ENCODE data around the gene C14orf180.

The C14orf180 gene

DNA sequence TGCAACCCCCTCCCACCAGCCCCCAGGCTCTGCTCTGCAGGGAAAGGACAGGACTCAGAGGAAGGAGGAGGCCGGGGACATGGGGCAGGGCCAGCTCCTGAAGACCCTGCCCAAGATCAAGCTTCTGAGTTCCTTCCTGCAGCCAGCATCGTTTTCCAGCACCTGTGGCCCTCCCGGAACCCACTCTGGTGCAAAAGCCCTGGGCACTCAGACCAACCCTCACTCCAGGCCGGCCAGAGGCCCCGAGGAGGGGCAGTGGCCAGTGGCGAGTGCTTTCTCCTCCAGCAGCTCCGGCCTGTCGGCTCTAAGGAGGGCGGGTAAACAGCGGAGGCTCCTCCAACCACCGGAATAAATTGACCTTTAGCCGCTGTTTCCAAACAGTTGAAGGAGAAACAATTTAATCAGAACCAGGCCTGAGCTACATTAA lies 14.2 kb downstream of the C14orf180 start:
- DNase-seq (ENCODE audit: low read depth in 2 of 2), result no peak

DNA sequence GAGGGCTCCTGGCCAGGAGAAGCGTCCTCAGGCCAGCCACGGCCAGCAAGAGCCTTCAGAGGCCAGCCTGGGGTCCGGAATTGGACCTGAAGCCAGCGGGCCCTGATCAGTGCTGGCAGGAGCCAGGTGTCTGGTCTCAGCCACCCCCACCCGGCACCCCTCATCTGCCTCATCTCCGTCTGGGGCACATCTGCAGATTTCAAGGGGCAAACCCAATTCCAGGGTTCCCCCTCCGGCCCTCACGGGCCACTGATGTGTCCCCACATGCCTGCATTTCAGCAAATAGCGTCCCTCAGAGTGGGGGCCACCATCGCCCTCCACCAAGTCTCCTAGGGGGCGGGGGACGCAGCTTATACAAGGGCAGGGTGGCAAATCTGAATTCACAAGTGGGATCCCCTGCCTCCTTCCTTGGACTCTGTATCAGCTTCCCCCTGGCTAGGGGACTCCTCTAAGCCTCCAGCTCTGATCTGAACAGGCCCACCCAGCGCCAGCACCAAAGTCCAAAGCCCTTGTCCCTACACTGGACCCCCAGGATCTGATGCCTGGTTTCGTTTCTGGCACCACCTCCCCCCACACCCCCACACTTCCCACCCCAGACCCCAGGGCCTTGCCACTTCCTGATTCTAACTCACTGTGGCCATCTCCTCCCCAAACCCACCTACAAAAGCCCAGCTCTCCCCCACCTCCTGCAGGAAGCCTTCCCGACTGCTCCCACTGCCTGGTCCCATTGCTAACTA lies 14.9 kb downstream of the C14orf180 start:
- DNase-seq (ENCODE audit: low read depth in 2 of 2), result no peak

DNA sequence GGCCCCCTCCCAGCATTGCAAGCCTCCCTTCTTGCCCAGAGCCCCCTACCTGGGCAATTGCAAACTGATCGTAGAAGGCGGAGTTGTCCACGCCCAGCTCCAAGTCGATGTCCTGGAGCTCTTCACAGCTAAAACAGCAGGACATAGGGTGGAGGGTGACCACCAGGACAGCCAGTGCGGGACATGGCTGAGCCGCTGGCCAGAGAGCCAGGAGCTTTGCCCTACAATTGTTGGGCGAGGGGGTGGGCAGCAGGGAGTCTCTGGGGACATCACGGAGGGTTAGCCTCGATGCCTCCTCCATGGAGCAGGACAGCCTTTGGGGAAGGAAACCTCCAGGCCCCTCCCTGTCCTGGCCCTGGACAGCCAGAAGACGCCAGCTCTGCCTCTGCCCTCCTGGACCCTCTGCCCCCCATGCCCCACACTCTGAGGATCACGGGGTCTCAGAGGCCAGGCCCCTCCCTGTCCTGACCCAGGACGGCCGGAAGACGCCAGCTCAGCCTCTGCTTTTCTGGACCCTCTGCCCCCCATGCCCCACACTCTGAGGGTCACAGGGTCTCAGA lies 15.6 kb downstream of the C14orf180 start:
- no peak for DNase-seq (ENCODE audit: low read depth in 2 of 2)

DNA sequence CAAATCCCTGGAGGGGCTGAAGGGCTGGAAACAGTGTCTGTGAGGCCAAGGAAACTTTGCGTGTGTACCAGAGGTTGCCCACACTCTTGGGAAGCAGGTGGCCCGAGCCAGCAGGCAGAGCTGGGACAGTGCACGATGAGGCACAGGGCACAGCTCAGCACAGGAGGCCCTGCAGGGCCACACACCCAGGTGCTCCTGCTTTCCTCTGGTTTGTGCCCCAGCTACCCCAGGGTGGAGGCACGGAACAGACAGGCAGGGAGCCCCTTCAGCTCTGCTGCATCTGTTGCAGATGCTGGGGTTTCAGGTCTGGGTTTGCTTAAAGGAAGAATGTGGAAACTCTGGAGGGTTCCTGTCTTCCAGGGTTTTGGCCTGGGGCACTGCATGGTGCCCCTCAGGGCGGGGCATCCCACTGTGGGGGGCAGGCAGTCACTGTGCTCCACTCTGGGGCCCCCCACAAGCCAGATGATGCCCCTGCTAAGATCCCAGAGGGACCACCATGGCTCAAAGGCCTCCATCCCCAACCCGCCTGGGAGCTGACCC lies 16.4 kb downstream of the C14orf180 start:
- no peak for DNase-seq (ENCODE audit: low read depth in 2 of 2)

DNA sequence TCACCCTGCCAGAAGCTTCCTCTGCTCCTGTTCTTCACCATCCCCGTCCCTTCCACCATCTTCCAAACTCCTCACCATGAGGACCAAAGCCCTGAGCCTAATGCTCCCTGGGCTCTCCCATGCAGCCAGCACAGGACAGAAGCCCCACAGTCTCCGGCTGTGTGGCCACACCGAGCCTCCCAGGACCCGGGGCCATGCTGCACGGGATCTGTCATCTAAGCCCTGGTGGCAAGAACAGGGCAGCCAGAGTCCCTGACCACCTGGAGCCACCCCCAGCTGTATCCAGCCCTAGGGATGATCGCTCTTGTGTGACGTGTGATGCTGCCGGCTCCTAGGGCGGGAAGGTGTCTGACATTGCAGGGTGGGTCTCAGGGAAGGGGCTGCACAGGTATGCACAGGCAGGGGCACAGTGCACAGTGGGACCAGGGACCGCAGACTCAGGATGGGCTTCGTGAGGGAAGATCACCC lies 16.9 kb downstream of the C14orf180 start:
- DNase-seq (ENCODE audit: low read depth in 2 of 2), result no peak

DNA sequence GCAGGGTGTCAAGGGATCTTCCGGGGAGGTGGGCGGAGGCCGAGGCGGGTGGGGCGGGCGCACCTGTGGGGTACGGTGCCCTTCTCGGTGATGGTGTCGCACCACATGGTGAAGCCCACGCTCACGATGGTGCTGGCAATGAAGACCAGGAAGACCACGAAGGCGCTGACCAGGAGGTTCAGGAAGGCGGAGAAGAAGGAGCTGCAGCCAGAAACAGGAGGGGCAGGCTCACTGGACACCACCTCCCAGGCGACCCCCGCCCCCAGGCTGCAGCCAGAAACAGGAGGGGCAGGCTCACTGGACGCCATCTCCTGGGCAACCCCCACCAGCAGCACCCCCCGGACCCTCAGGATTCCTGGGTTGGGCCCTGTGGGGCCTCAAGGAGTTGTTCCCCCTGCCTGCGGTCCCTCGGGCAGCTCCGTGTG lies 17.4 kb downstream of the C14orf180 start:
- no peak for DNase-seq (ENCODE audit: low read depth in 2 of 2)

DNA sequence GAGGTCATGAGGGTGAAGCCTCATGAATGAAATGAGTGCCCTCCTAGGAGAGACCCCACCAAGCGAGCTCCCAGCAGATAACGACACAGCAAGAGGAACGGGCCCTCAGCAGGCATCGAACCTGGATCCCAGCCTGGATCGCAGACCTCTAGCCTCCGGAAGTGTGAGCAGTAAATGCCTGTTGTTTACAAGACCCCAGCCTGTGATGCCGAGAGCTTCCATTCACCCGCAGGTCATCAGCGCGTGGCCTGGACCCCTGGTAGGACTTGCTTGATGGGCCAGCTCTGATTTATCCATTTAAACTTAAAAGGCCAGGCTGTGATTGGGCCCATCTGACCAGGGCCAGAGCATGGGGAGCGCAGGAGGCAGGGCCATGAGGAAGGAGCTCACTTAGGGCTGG lies 18.0 kb downstream of the C14orf180 start:
- DNase-seq (ENCODE audit: low read depth in 2 of 2), result no peak

DNA sequence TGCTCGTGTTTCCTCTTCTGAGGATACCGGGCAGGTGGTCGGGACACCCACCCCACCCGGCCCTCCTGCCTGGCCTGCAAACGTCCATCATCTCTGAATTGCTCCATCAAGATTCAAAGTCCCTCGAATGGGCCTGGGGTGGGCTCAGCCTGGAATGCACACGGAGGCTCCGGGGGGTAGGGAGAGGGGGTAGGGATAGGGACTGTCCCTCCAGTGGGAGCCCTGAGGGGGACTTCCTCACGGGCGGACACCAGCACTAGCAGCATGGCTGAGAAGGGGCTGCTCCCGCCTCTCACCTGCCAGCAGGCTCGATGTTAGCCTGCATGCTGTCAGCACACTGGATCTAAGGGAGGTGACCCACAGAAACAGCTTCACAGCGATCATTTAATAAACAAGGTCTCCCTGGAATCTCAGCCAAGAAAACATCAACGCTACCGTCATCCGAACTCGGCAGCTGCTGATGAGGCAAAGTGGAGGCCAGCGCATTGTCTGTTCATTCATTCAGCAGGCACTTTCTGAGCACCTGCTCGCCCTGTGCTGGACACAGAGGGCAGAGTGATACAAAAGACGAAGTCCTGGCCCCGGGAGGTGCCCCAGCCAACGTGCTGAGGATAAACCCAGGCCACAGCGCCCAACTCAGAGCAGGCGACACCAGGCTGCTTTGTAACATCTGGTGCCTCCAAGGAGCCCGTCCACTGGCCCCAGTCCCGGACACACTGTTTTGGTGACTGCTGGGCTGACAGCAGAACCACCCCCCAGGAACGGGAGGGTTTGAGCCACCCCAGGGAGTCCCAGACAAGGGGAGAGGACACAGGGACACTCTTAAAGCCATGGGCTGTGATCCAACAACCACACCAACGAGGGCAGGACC lies 18.7 kb downstream of the C14orf180 start:
- no peak for DNase-seq (ENCODE audit: low read depth in 2 of 2)

DNA sequence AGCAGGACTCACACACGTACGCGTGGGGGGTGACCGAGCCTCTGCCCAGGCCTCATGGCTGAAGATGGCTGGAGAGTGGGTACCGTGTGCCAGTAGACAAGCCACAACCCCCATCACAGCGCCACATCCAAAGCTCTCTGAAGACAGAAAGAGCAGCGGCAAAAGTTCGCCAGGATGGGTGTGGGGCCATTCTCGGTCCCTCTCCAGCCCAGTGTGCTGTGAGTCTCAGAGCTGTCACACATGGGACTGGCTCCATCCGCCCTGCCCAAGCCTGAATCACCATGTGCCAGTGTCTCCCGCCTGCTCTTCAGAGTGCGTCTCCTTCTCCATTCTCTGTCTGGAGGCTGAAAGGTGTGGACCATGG lies 19.3 kb downstream of the C14orf180 start:
- no peak for DNase-seq (ENCODE audit: low read depth in 2 of 2)

DNA sequence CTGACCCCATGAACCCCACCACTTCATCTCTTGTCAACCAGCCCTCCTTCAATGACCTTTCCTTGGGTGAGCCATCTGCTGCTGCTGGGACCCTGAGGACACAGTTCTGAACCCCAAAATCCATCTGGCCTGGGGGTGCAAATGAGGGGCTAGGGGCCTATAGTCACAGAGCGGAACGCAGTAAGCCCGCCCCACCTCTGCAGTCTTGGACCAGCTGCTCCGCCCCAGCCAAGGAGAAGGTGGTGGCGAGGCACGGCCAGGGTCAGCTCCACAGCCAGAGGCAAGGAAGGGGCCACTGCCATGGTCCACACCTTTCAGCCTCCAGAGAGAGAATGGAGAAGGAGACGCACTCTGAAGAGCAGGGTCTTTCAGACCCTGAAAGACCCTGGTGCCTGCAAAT lies 19.9 kb downstream of the C14orf180 start:
- no peak for DNase-seq (ENCODE audit: low read depth in 2 of 2)

DNA sequence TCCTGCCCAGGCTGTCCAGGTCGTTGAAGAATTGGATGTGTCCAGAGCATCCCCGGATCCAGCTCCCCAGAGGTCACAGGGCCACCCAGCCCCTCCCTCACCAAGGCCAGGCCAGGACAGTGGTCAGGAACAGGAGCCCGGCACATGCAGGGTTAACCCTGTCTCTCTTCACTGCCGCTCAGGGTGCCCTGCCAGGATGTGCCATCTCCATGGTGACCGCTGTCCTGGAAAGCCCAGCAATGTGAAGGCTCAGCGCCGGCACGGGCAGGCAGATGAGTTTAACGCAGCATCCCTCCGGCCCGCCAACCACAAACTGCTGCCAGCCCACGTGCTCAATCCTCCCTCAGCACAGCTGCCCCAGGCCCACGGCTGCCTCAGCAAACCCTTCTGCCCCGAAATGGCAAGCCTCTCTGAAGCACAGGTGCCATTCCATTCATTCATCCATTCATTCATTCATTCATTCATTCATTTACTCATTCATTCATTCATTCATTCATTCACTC lies 20.6 kb downstream of the C14orf180 start:
- DNase-seq (ENCODE audit: low read depth in 2 of 2), result no peak

DNA sequence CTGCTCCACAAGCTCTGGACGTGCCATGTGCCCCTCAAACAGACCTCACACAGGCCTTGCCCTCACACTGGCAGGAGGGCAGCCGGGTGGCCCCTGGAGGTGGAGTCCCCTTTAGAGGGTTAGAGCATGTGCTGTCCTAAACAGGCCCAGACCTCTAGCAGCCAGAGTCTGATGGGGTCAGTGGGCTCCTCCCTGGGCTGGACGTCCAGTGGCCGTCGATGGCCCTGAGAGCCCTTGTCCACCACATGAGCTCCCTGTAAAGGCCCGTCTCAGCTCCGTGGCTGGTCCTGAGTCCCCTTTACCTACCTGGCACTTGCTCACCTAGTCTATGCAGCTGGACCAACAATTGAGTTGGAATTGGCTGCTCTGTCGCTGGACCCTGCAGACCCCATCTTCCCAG lies 21.2 kb downstream of the C14orf180 start:
- DNase-seq (ENCODE audit: low read depth in 2 of 2), result no peak

DNA sequence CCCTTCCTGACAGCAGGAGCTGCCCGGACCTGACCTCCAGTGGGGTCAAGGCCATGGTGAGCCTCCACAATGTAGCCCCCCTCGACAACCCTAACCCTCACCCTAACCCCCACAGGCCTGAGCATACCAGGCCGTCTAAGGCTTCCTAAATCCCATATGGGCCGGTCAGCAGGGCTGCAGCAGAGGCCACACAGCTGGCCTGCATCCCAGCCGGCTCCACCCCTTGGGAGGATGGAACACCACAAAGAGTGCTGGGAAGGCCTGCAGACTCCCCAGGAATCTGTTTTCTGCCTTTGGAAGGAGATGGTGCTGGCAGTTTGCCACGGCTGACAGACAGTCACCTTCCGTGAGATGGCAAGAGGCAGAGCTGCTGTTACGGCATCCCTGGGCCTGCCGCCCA lies 22.2 kb downstream of the C14orf180 start:
- DNase-seq (ENCODE audit: low read depth in 2 of 2), result no peak

DNA sequence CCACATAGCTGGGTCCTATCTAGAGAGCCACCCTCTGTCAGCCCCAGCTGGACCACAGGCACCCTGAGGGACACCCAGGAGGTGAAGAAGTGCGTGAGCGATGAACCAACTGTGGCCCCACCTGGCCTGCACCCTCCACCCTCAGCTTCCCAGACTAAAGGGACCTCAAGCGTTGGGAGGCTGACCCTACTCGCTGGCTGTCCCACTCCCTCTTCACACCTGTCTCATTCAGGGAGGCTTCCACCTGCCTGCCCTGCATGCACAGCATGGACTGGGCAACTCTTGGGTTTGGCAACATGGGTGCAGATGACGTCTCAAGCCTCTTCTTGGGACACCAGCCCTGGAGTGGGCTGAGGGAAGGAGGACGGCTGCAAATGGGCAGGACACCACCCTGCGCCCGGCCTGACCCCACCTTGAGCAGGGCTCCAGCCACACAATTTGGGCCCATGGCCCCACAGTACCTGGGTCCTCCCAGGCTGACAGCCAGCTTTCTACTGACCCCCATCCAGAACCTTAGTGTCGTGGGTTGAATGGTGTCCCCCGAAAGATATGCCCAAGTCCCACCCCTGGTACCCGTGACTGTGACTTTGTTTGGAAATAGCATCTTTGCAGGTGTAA lies 22.9 kb downstream of the C14orf180 start:
- DNase-seq (ENCODE audit: low read depth in 2 of 2), result no peak

DNA sequence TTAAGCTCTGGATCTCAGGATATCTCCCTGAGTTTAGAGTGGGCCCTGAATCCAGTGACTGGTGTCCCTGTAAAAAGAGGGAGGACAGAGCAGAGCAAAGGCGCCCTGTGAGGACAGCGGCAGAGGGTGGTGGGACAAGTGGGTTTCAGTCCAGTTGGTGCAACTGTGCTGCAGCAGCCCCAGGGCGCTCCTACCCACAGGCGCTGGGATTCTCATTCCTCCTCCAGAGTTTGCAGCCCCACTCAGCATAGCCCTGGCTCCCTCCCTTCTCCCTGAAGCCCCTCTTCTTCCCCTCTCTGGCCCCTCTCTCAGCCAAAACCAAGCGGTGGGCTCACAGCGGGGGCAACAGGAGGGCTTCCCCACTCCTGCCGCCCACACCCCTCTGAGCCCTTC lies 23.4 kb downstream of the C14orf180 start:
- DNase-seq (ENCODE audit: low read depth in 2 of 2), result no peak

DNA sequence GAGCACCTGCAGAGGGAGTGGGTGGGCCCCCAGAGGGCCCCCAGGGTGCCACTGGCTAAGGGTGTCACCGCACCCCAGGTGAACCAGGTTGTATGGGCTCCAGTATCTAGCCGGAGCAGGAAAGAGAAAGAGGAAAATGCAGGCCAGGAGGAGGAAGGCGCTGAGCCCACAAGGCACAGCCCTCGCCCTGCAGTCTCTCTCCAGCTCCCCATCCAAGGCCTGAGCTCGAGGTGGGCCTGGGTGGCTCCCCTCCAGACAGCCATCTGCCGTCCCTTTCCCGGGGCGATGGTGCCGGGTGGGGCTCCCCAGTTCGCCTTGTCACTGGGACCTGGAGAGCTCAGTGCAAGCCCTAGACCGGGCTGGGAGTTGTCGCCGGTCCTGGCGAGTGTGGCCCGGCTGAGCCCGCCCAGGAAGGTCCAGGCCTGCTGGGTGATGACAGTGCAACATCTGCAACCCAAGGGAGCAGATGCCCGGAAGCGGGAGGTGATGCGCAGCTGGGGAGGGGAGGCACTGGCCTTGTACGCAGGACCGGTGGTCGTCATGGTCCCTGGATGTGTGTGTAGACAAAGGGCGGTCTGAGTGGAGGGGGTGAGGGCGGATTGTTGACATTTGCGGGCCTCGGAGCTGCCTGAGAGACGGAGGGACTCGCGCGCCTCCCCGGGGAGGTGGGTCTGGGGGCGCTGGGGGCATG lies 24.3 kb downstream of the C14orf180 start:
- DNase-seq (ENCODE audit: low read depth in 2 of 2), result no peak

DNA sequence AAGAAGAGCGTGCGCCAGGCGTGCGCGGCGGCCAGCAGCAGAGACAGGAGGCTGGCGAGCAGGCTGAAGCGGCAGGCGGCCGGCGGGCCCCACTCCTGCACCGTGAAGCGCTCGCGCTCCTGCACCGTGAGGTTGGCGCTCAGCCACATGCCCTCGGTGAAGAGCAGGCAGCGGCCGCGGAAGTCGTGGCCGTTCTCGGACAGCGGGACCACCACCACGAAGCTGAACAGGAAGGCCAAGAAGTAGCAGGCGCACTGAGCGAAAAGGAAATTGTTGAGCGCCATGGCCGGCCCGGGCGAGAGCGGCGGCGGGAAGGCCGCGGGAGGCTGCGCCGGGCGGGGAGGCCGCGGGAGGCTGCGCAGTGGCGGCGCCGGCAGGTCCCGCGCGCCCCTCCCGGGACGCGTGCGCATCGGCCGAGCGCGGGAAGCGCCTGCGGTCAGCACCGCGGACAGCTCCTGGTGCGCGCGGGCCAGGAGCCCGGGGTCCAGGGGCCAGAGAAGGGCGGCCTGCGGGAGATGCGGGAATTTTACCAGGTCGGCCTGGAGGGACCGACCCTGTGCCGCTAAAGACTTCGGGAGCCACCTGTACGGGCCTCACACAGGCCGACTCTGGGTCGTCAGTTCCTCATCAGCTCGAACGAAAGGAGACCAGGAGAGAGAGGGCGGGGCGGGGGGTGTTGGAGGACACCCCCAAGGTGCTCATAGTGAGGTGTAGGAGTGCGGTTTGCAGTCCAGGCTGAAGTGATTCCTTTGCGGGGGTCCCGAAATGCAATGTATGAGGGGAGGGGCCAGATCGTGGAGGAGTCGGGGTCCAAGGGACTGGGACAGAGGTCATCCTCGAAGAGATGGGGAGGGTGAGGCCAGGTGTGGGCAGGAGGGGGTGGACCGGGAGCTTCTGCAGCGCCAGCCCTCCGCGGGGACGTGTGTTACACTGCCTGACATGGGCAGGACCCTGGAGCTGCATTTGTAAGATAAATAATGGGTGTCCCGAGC lies 25.2 kb downstream of the C14orf180 start, which contains the start of gene TMEM179:
TMEM179 (minus strand) TSS at position 315 of the 992 bp plus-strand sequence; CDS start at position 284, 31 bp downstream.
- no peak for DNase-seq (ENCODE audit: low read depth in 2 of 2)

DNA sequence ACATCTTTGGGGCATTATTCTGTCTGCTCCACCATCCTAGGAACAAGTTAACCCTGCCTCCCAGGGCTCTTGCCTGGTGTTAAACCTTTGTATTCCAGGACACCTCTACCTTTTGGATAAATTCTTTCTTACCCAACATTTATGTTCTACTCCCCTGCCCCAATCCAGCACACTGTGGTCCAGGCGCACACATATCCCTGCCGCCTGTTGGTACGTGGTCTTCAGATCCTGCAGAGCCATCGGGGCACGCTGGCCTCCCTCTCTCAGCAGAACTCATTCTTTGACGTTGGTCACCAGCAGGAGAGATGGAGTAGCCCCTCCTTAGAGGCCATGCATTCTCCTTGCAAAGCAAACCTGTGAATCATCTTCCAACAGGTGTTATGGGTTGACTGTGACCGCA lies 30.1 kb downstream of the C14orf180 start:
- no peak for DNase-seq (ENCODE audit: low read depth in 2 of 2)

DNA sequence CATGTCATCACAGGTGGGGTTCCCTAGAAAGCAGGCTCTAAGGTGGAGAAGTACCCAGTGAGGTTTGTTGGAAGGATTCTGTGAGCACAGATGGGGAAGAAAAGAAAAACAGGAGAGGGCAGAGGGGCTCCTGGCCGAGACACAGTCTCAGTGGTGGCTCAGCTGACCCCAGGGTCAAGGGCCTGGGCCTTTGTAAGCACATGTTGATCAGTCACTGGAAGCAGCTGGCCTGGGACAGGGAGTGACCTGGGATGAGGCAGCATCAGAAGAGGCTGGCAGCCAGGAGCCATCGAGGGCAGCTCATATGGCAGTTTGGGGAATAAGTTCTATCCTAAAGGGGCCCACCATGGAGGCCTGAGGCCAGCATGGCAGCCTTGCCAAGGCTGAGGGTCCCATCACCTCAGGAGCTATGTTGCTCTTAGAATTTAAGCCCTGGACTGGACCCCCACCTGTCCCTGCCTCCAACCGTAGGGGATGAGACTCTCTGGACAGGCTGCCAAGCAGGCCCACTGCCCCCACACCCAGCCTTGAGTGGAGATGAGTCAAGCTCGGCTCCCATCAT lies 31.3 kb downstream of the C14orf180 start:
- no peak for DNase-seq (ENCODE audit: low read depth in 2 of 2)
